IMR-90 (cell line): Measurements from ENCODE around the gene HERC4. TPM values are rescaled to one million over a fixed set of nuclear protein-coding genes. Genes with fewer than 3 reads are reported as not detected.
A peak's percentile ranks its signal among the peaks of the same experiment; 100 is the strongest.

Experiments used
- ATAC-seq: fragments of 200-7000 bp; cut with Tn5 transposase; 2 replicates; pipeline ENCODE4 v1.9.1; 2020; ENCODE audit warnings: low read depth, mild to moderate bottlenecking, moderate library complexity
- BruUV-seq: library from RNA; stranded (reverse); fragments of 400-500 nt; replicated peaks from 2 replicates; lab custom pipeline; 2021; lab: Mats Ljungman, UMichigan
- CTCF ChIA-PET: fragments of 300-600 bp; formaldehyde crosslinking; extraction: SDS; loops from one replicate; lab custom pipeline; 2021; ENCODE audit warnings: antibody characterized with exemption; lab: Yijun Ruan, JAX
- POLR2A ChIA-PET: fragments of 300-600 bp; sonication (Branson Sonifier 250); formaldehyde crosslinking; loops from one replicate; lab custom pipeline; 2022; ENCODE audit warnings: antibody characterized with exemption; ENCODE audit not compliant: unreplicated experiment; lab: Charles Lee
- DNase-seq: peaks from one replicate; pipeline ENCODE4 v3.0.0; 2013
- H2AFZ ChIP-seq: replicated peaks from 2 replicates; pipeline ENCODE3; 2013; ENCODE audit warnings: low read length, mild to moderate bottlenecking; ENCODE audit not compliant: poor library complexity
- H2AK5ac ChIP-seq: 2 replicates; pipeline ENCODE4 v1.6.1; 2013; ENCODE audit warnings: low read depth, low read length, inconsistent platforms
- H2AK9ac ChIP-seq: replicated peaks from 2 replicates; pipeline ENCODE3; 2013; ENCODE audit warnings: mild to moderate bottlenecking, low read depth, low read length, moderate library complexity; ENCODE audit not compliant: poor library complexity
- H2BK120ac ChIP-seq: 2 replicates; pipeline ENCODE4 v1.6.1; 2013; ENCODE audit warnings: low read depth, low read length, inconsistent platforms
- H2BK15ac ChIP-seq: 3 replicates; pipeline ENCODE4 v1.6.1; 2013; ENCODE audit warnings: low read depth, low read length, inconsistent platforms
- H2BK20ac ChIP-seq: 2 replicates; pipeline ENCODE4 v1.6.1; 2013; ENCODE audit warnings: low read depth, mild to moderate bottlenecking, inconsistent platforms, low read length, moderate library complexity
- H2BK5ac ChIP-seq: 2 replicates; pipeline ENCODE4 v1.6.1; 2013; ENCODE audit warnings: mild to moderate bottlenecking, low read depth, low read length, inconsistent platforms; ENCODE audit not compliant: poor library complexity, severe bottlenecking
- H3K14ac ChIP-seq: replicated peaks from 2 replicates; pipeline ENCODE4 v1.6.1; 2013; ENCODE audit warnings: low read depth, low read length, inconsistent platforms
- H3K18ac ChIP-seq: 2 replicates; pipeline ENCODE4 v1.6.1; 2013; ENCODE audit warnings: low read depth, low read length, control low read depth
- H3K23ac ChIP-seq: 2 replicates; pipeline ENCODE4 v1.6.1; 2013; ENCODE audit warnings: low read depth, low read length, inconsistent platforms
- H3K27ac ChIP-seq: 2 replicates; pipeline ENCODE4 v1.5.1; 2013; ENCODE audit warnings: mild to moderate bottlenecking, control low read depth, low read length; ENCODE audit not compliant: insufficient read depth
- H3K27me3 ChIP-seq: 2 replicates; pipeline ENCODE4 v1.6.1; 2013; ENCODE audit warnings: low read length; ENCODE audit not compliant: control insufficient read depth, insufficient read depth
- H3K36me3 ChIP-seq: 2 replicates; pipeline ENCODE4 v1.6.1; 2013; ENCODE audit warnings: low read length, mixed read lengths; ENCODE audit not compliant: control insufficient read depth, insufficient read depth
- H3K4ac ChIP-seq: 2 replicates; pipeline ENCODE4 v1.6.1; 2013; ENCODE audit warnings: low read depth, low read length, inconsistent platforms
- H3K4me1 ChIP-seq: 2 replicates; pipeline ENCODE4 v1.6.1; 2013; ENCODE audit warnings: low read length, mixed read lengths; ENCODE audit not compliant: control insufficient read depth, insufficient read depth
- H3K4me2 ChIP-seq: 2 replicates; pipeline ENCODE4 v1.6.1; 2013; ENCODE audit warnings: low read depth, mild to moderate bottlenecking, control low read depth, low read length, moderate library complexity
- H3K4me3 ChIP-seq: 2 replicates; pipeline ENCODE4 v1.5.1; 2013; ENCODE audit warnings: low read depth, mild to moderate bottlenecking, control low read depth, low read length, moderate library complexity; ENCODE audit not compliant: insufficient read depth
- H3K56ac ChIP-seq: 2 replicates; pipeline ENCODE4 v1.6.1; 2013; ENCODE audit warnings: low read length, inconsistent platforms; ENCODE audit not compliant: insufficient read depth; ENCODE audit errors: extremely low read depth
- H3K79me1 ChIP-seq, 2 experiments: 2 replicates each; pipeline ENCODE4 v1.6.1; 2013; ENCODE audit warnings: low read length in 2 of 2, inconsistent platforms in 1 of 2, low read depth in 1 of 2
- H3K9ac ChIP-seq: 2 replicates; pipeline ENCODE4 v1.6.1; 2013; ENCODE audit warnings: low read depth, low read length, control low read depth
- H3K9me1 ChIP-seq: 2 replicates; pipeline ENCODE4 v1.6.1; 2013; ENCODE audit warnings: low read length, inconsistent platforms; ENCODE audit not compliant: insufficient read depth
- H3K9me3 ChIP-seq: 2 replicates; pipeline ENCODE4 v1.6.1; 2013; ENCODE audit warnings: low read length; ENCODE audit not compliant: control insufficient read depth, insufficient read depth
- H4K20me1 ChIP-seq: 2 replicates; pipeline ENCODE4 v1.6.1; 2013; ENCODE audit warnings: low read length, inconsistent platforms; ENCODE audit not compliant: insufficient read depth
- H4K5ac ChIP-seq: 2 replicates; pipeline ENCODE4 v1.6.1; 2013; ENCODE audit warnings: mild to moderate bottlenecking, low read depth, low read length, control low read depth
- H4K8ac ChIP-seq, 2 experiments: 2 replicates each; pipeline ENCODE4 v1.6.1; 2013; ENCODE audit warnings: low read depth in 2 of 2, low read length in 2 of 2, control low read depth in 1 of 2, inconsistent platforms in 1 of 2
- H4K91ac ChIP-seq: 2 replicates; pipeline ENCODE4 v1.6.1; 2013; ENCODE audit warnings: low read depth, low read length, inconsistent platforms; ENCODE audit not compliant: insufficient read depth
- BHLHE40 ChIP-seq: fragments of 150-350 bp; IDR thresholded peaks from 2 replicates; pipeline ENCODE4 v1.6.1; 2016; ENCODE audit warnings: mild to moderate bottlenecking, low read depth, low read length
- CHD1 ChIP-seq: IDR thresholded peaks from 2 replicates; pipeline ENCODE4 v1.6.1; 2012; ENCODE audit warnings: low read depth, low read length, improper control_type of control experiment
- MXI1 ChIP-seq: IDR thresholded peaks from 2 replicates; pipeline ENCODE4 v1.6.1; 2012; ENCODE audit warnings: low read depth, mild to moderate bottlenecking, low read length, moderate library complexity, borderline replicate concordance
- NFE2L2 ChIP-seq: fragments of 150-350 bp; IDR thresholded peaks from 2 replicates; pipeline ENCODE4 v1.6.1; 2016; ENCODE audit warnings: low read depth, mild to moderate bottlenecking, low read length
- RAD21 ChIP-seq: IDR thresholded peaks from 2 replicates; pipeline ENCODE4 v1.6.1; 2012; ENCODE audit warnings: low read length, improper control_type of control experiment
- RCOR1 ChIP-seq: IDR thresholded peaks from 2 replicates; pipeline ENCODE4 v1.6.1; 2012; ENCODE audit warnings: mild to moderate bottlenecking, low read length, improper control_type of control experiment; ENCODE audit not compliant: insufficient replicate concordance
- SMC3 ChIP-seq: fragments of 150-350 bp; IDR thresholded peaks from 2 replicates; pipeline ENCODE4 v1.6.1; 2016; ENCODE audit warnings: low read depth, mild to moderate bottlenecking, antibody characterized with exemption, low read length, moderate library complexity
- WGBS, 2 experiments: methylation state at CpG; one replicate each; pipeline versions ENCODE4 v1.1.5 to v1.1.7; 2013; ENCODE audit warnings: missing lambda C conversion rate in 2 of 2; ENCODE audit not compliant: insufficient read length in 1 of 2; ENCODE audit errors: extremely low coverage in 2 of 2; 5-methylcytosine and 5-hydroxymethylcytosine counted together
- dilution Hi-C: fragments of 300-500 bp; cut with HindIII; formaldehyde crosslinking; loops from one replicate; pipeline ENCODE4 v1.14.3; 2018; ENCODE audit warnings: low sequenced_read_pairs; ENCODE audit not compliant: unreplicated experiment
- in situ Hi-C: fragments of 300-500 bp; cut with MboI; formaldehyde crosslinking; loops from 3 replicates; pipeline ENCODE4 v1.14.3; 2019; ENCODE audit warnings: low sequenced_read_pairs, inconsistent platforms, mixed read lengths
- intact Hi-C: fragments of 100-400 bp; cut with micrococcal nuclease; formaldehyde crosslinking; loops from 2 replicates; pipeline ENCODE4 v1.10.0; 2022
- polyA plus RNA-seq, 3 experiments: library from polyadenylated mRNA; depleted of rRNA; stranded (reverse); fragments of >200 nt; gene quantifications; 2 replicates each; pipeline ENCODE4 v1.2.3, GENCODE V29; 2012; ENCODE audit warnings: low replicate concordance in 1 of 3
- total RNA-seq: library from RNA; depleted of rRNA; stranded (reverse); fragments of >200 nt; gene quantifications from 2 replicates; pipeline ENCODE4 v1.2.3, GENCODE V29; 2012
- TF ChIP-seq, protein P1 (sequence below): conservative IDR thresholded peaks from 2 replicates; pipeline ENCODE4 v1.5.1; 2012; ENCODE audit warnings: mild to moderate bottlenecking, low read depth, low read length, improper control_type of control experiment
- TF ChIP-seq, protein P2 (sequence below): fragments of 150-350 bp; IDR thresholded peaks from 2 replicates; pipeline ENCODE4 v1.6.1; 2016; ENCODE audit warnings: low read depth, mild to moderate bottlenecking, low read length, moderate library complexity, borderline replicate concordance
- TF ChIP-seq, protein P3 (sequence below): fragments of 150-350 bp; IDR thresholded peaks from 2 replicates; pipeline ENCODE4 v1.6.1; 2017; ENCODE audit warnings: mild to moderate bottlenecking, antibody characterized with exemption, low read length, low read depth

HERC4 gene
- total and polyA plus RNA-seq, 2 of the 4 experiments (the other 2 are of a cell fraction): 66.6 to 92.8 TPM

DNA sequence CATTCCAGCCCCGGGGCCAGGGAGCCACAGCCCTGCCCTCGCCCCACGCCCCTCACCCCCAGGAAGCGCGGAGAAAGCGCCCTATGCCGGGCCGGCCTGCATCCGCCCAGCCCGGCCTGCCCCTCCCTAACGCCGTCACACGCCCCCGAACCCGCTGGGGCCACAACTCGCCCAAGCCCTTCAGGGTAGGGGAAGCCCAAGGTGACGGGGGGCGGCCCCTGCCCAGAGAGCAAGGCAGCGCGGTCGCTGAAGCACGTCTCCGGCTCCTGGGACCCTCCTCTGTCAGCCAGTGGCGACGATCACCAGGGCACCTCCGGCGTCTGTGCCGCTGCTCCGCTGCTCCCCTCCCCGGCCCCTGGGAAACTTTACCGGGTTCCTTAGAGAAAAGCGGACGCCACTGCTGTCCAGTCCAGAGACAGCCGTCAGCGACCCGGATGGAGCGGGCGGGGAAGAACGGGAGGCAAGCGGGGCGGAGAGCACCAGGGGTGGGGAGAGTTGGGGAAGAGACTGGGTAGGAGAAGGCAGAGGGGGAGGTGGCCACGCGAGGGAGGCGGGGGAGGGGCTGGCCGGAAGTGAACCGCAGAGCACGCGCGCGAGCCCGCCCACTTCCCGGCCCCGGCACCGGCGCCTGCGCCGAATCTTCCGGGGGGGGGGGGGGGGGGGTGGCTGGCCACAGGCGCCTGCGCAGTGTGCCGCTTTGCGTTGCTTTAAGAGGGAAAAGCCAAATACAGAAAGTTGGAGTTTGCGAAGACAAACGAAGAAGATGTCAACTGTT lies at the start of gene HERC4 (continued):
- TF ChIP-seq, protein P1, sequence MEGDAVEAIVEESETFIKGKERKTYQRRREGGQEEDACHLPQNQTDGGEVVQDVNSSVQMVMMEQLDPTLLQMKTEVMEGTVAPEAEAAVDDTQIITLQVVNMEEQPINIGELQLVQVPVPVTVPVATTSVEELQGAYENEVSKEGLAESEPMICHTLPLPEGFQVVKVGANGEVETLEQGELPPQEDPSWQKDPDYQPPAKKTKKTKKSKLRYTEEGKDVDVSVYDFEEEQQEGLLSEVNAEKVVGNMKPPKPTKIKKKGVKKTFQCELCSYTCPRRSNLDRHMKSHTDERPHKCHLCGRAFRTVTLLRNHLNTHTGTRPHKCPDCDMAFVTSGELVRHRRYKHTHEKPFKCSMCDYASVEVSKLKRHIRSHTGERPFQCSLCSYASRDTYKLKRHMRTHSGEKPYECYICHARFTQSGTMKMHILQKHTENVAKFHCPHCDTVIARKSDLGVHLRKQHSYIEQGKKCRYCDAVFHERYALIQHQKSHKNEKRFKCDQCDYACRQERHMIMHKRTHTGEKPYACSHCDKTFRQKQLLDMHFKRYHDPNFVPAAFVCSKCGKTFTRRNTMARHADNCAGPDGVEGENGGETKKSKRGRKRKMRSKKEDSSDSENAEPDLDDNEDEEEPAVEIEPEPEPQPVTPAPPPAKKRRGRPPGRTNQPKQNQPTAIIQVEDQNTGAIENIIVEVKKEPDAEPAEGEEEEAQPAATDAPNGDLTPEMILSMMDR: no peak
- peak; percentile 71 for TF ChIP-seq BHLHE40

DNA sequence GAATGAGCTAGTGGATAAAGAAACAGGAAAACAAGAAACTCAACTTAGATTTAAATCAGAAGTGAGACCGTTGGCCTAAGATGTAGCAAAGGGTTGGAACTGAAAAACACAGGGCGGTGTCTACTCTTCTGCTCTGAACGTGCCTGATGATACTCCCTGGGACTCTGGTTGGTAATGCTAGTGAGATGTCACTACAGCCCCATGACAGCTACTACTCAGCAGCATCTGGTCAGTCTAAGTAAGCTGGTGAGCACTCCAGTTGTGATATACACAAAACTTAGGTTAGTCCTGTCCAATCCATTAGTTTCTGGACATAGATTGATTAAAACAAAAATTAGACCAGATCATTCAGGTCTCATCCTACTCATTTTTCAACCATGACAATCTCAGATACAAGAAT lies 49.6 kb upstream of the HERC4 start:
- ChIA-PET POLR2A (no interaction called here), CTCF (interaction anchor here (1.0 kb wide), 1 partner anchor 11 kb away, joined by 3 read pairs; no protein-coding TSS in a partner anchor)
- in situ Hi-C loops (no loop called here), dilution Hi-C loops (no loop called here), intact Hi-C loops (no loop called here)
- Histone ChIP-seq H3K18ac (no peak overlapping the region), H2BK15ac (0 out of 3 replicates have a peak overlapping the region, but pooled peaks have one; percentile 11), H2BK120ac (no peak overlapping the region), H3K4me3 (no peak overlapping the region), H4K8ac (0 out of 4 replicates have a peak overlapping the region, but pooled peaks of 1 of the 2 experiments have one; percentile 8), H3K9ac (no peak overlapping the region), H3K27ac (no peak overlapping the region), H3K9me1 (peaks cover 5% of the 10 kb centered on the region), H3K56ac (no peak overlapping the region), H4K91ac (no peak overlapping the region), H2AK9ac (no peak overlapping the region), H4K5ac (no peak overlapping the region), H3K4ac (no peak overlapping the region), H2AK5ac (peak overlapping the region; percentile 5; the same call in 1 of the 2 replicates), H3K23ac (no peak overlapping the region), H3K79me1 (no peaks in the 10 kb centered on the region), H3K4me2 (no peak overlapping the region), H3K9me3 (no peaks in the 10 kb centered on the region), H3K14ac (0 out of 2 replicates have a peak overlapping the region, but pooled peaks have one; percentile 2), H2BK5ac (no peak overlapping the region), H3K4me1 (no peaks in the 10 kb centered on the region), H4K20me1 (no peaks in the 10 kb centered on the region), H2BK20ac (no peak overlapping the region), H3K36me3 (no peaks in the 10 kb centered on the region), H3K27me3 (no peaks in the 10 kb centered on the region), H2AFZ (no peak overlapping the region)
- ATAC-seq (no peak), DNase-seq (no peak)
- 92% methylated on average over 2 of the region's 3 CpGs; no CpG with 5 or more reads in 1 of the 2 experiments for WGBS, 2 experiments
- no TSS peak for BruUV-seq
- TF ChIP-seq, protein P2, sequence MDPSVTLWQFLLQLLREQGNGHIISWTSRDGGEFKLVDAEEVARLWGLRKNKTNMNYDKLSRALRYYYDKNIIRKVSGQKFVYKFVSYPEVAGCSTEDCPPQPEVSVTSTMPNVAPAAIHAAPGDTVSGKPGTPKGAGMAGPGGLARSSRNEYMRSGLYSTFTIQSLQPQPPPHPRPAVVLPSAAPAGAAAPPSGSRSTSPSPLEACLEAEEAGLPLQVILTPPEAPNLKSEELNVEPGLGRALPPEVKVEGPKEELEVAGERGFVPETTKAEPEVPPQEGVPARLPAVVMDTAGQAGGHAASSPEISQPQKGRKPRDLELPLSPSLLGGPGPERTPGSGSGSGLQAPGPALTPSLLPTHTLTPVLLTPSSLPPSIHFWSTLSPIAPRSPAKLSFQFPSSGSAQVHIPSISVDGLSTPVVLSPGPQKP: no peak
- TF ChIP-seq BHLHE40 (no peak), NFE2L2 (no peak), SMC3 (no peak), RAD21 (no peak), MXI1 (no peak), CHD1 (no peak), RCOR1 (no peak)
- TF ChIP-seq, protein P3, sequence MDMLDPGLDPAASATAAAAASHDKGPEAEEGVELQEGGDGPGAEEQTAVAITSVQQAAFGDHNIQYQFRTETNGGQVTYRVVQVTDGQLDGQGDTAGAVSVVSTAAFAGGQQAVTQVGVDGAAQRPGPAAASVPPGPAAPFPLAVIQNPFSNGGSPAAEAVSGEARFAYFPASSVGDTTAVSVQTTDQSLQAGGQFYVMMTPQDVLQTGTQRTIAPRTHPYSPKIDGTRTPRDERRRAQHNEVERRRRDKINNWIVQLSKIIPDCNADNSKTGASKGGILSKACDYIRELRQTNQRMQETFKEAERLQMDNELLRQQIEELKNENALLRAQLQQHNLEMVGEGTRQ: no peak
